Measurements from ENCODE around the gene HSPB8.
A peak's percentile ranks its signal among the peaks of the same experiment; 100 is the strongest.

HSPB8 gene

GRCh38 chr12:119171691-119172425 lies 6.9 kb upstream of the HSPB8 start:
- TF ChIP-seq CTCF (conservative IDR thresholded peaks at IDR 0.05): no peak
- no peak overlapping the region for H3K27ac ChIP-seq

- no peak for TF ChIP-seq CTCF (conservative IDR thresholded peaks at IDR 0.05)
These were observed 3.6 kb upstream of the HSPB8 start for GRCh38 chr12:119175081-119175480.

GRCh38 chr12:119176267-119177055 lies 2.3 kb upstream of the HSPB8 start:
- H3K27ac ChIP-seq: no peak overlapping the region; the same call in 1 of the 2 replicates
- TF ChIP-seq CTCF (conservative IDR thresholded peaks at IDR 0.05): no peak

More at GRCh38 chr12:119175081-119175480, 3.6 kb upstream of the HSPB8 start:
- no peak overlapping the region for H3K27ac ChIP-seq

- H3K27ac ChIP-seq: no peak overlapping the region
- no peak for TF ChIP-seq CTCF (conservative IDR thresholded peaks at IDR 0.05)
These were observed 1.7 kb upstream of the HSPB8 start for GRCh38 chr12:119177056-119177325.

GRCh38 chr12:119177724-119178380 lies 879 bp upstream of the HSPB8 start:
- H3K27ac ChIP-seq: peak overlapping the region; percentile 52; the same call in 1 of the 2 replicates
- no peak for TF ChIP-seq CTCF (conservative IDR thresholded peaks at IDR 0.05)

GRCh38 chr12:119179335-119180021 lies 747 bp downstream of the HSPB8 start:
- peak overlapping the region; percentile 52; the same call in 1 of the 2 replicates for H3K27ac ChIP-seq
- no peak for TF ChIP-seq CTCF (conservative IDR thresholded peaks at IDR 0.05)

Data from VCaP (cell line).